Pulmonary artery endothelial cell (primary cell): Measurements from ENCODE around the gene DOC2B. TPM values are rescaled to one million over a fixed set of nuclear protein-coding genes. Genes with fewer than 3 reads are reported as not detected.
"Not testable (repeated sequence)": the region's sequence is repeated elsewhere in the genome, so short reads cannot be mapped to it uniquely, and the experiment has no call there.

Experiments used
- DNase-seq: peaks from one replicate; pipeline ENCODE4 v3.0.0-alpha.2; 2011; ENCODE audit warnings: low read depth, low spot score
- total RNA-seq: library from RNA; depleted of rRNA; stranded (reverse); fragments of >200 nt; gene quantifications from 2 replicates; pipeline ENCODE4 v1.2.3, GENCODE V29; 2014

Gene DOC2B
- total RNA-seq, 1 donor from 2014 or later, result 0.07 TPM

- no peak for DNase-seq
Observed at GRCh38 chr17:146983-147761, 34.3 kb downstream of the DOC2B start.

DNA sequence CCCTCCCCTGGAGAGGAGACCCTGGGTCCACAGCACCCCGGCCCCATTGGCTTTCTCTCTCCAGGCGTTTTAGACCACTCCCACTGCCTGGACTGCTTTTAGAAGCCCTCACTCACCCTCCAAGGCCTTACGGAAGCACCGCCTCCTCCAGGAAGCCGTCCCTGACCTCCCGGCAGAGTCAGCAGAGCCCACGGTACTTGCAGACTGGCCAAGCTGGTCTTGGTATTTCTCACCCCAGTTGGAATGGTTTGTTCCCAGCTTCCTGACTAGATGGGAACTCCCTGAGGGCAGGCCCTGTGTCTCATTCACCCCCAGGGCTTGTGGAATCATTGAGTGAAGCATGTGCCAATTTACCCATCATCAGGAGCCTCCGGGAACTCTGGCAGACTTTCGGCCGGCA, 34.9 kb downstream of the DOC2B start:
- DNase-seq, result no peak

DNA sequence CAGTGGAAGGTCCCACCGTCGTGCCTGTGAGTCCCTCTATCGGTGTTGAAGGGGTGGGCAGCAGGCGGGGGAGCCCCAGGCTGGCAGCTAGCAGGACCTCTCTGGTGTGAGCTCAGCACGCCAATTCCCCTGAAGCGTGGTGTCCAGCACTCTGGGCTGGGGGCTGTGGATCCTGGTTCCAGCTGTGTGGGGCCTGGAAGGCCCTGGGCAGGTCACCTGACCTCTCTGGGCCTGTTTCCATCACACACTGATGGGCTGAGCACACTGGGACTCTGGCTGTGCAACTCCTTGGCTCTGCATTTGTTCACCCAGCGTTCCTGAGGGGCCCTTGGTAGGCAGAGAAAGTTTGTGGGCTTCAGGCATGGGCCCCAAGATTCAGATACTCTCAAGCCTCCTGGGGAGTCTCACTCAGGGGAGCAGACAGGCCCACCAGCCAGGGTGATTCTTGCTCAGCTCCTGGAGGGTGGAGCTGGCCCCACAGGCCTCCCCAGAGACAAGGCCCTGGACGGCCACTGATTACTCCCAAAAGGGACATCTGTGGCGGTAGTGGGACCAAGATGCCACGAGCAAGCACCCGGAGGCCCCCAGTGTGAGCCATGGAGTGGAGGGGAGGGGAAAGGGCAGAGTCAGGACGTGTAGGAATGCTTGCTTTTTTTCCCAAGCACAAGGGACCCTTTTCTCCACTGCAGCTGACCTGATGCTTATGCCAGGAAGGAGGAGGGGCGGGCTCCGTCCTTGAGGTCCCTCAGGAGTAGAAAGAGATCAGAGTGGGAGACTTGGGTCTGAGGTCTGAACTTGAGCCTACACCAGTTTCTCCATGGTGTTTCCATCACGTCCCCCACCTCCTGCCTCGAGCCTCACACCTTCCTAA, 35.5 kb downstream of the DOC2B start:
- no peak for DNase-seq

GRCh38 chr17:144936-145670, 36.3 kb downstream of the DOC2B start:
- DNase-seq, result no peak

GRCh38 chr17:143785-144281, 37.6 kb downstream of the DOC2B start:
- DNase-seq, result no peak

DNA sequence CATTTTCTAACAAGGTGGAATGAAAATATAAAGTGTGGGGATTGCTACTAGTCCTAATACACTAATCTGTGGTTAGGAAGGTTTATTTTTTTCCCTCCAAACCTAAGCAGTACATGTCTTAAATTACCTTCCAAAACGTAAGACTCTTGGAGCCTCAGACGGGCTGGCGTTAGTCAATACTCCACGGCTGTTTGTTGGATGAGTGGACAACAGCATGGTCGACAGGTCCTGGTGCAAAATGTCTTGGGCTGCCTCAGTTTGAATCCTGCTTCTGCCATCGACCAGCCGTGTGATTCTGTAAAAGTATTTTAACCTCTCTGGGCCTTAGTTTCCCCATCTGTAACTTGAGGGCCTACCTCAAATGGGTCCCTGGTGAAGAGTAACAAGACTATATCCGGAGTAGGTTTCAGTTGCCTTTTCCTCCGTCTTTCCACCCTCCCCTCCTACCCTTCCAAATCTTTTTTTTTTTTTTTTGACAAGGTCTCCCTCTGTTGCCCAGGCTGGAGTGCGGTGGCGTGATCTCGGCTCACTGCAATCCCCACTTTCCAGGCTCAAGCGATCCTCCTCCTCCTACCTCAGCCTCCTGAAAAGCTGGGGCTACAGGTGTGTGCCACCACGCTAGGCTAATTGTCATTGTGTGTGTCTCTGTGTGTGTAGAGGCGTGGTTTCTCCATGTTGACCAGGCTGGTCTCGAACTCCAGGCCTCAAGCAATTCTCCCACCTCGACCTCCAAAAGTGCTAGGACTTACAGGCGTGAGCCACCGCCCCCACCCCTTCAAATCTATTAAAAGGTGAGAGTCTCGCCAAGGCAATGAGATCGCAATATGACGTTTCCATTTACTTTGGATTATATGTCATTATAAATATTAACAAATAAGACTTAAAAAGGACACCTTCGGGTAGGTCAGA, 38.3 kb downstream of the DOC2B start:
- no peak for DNase-seq

DNA sequence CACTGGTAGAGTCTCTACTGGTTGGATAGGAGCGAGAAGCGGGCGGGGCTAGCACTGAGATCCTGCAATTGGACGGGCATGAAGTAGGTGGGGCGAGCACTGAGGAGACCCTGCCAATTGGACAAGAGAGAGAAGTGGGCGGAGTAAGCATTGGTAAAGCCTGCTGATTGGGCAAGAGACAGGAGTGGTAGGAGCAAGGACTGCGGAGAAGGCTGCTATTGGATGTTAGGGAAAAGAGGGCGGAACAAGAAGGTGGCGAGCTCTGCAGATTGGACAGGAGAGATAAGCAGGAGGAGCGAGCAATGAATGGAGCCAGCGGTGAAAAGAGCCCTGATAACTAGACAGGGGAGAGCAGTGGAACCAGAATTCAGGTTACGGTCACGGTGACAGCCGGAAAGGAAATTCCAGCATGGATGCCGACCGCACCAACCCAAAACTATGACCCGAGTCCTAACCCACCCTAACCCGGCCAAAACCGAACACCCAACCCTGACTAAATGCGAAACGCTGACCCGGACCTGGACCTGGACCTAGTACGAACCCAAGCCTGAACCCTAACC, 39.3 kb downstream of the DOC2B start:
- DNase-seq, result no peak

DNA sequence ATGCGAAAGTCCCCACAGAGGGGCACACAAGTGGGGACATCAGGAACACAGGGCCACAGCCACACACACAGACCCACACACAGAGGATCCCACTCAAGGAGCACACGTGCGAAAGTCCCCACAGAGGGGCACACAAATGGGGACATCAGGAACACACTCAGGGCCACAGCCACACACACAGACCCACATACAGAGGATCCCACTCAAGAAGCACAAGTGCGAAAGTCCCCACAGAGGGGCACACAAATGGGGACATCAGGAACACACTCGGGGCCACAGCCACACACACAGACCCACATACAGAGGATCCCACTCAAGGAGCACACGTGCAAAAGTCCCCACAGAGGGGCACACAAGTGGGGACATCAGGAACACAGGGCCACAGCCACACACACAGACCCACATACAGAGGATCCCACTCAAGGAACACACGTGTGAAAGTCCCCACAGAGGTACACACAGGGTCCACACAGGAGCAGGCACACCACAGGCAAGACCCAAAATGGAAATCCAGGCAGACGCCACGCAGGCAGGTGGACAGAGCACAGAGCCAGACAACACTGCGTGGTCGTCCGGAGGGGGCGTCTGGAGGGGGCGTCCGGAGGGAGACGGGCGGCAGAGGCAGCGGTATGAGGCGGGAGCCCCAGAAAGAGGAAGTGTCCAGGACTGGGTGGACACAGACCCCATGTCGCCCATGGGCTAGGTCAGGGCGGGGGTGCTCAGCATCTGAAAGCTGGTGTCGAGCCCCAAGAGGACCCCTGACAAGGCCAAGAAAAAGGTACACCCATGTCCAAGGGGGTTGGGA, 41.8 kb downstream of the DOC2B start:
- not testable (repeated sequence) for DNase-seq

- DNase-seq, result not testable (repeated sequence)
Observed at GRCh38 chr17:137166-137807, 44.2 kb downstream of the DOC2B start, which contains the start of gene SCGB1C2. SCGB1C2 (plus strand) TSS chr17:137569; CDS start chr17:137591, 22 bp downstream.

DNA sequence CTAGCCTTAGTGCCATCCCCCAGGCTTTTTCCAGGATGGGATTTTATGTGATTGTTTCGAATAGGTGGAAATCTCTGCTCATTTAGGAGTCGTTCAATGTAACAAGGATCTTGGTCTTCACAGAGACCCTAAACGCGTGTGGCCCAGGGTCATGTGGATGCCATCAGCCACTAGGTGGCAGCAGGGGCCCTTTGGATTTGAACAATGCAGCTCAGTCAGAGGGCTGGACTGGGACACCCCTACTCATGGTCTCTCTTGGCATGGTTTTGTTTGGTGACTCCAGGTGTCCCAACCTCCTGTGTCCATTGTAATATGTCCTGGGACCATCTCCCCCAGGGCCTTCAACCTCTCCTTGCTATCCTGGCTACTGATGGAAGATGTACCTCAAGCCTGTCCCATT, 44.9 kb downstream of the DOC2B start:
- DNase-seq, result not testable (repeated sequence)

DNA sequence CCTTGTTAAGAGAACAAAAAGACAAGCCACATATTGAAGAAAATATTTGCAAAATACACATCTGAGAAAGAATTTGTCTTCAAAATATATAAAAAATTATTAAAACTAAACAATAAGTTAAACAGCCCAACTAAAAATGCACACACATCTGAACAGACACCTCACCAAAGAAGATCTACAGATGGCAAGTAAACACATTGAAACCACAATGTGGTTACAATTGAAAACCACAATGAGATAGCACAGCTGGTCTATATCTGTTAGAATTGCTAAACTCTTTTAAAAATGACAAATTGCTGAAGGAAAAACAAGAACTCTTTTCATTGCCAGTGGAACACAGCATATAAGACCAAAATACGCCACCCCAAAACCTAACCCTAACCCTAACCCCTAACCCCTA, 45.6 kb downstream of the DOC2B start:
- not testable (repeated sequence) for DNase-seq

DNA sequence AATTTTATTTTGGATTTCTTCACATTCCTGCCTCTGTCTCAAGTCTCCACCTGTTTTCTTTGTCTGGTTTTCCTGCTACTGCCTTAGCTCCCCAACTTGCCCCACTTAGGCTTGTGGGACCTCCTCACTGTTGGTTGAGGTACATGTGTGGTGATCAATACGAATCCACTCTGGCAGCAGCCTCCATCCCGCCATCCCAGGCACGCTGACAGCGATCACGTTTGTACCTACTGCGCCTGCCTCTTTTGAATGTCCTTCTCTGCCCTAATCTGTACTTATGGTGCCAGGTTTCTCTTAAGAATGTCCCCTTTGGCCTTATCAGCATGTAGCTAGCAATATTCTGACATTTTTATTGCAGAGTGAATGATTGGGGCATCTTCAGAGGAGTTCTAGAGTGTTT, 46.4 kb downstream of the DOC2B start:
- not testable (repeated sequence) for DNase-seq

DNA sequence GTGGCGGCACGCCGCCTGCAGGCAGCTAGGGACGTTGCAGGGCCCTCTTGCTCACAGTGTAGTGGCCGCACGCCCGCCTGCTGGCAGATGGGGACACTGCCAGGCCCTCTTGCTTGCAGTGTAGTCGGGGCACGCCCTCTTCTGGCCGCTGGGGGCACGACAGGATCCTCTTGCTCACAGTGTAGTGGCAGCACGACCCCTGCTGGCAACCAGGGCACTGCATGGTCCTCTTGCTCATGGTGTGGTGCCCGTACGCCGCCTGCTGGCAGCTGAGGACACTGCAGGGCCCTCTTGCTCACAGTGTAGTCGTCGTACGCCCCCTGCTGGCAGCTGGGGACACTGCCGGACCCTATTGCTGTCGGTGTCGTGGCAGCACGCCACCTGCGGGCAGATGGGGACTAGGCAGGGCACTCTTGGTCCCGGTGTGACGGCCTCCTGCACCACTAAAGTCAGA, 47.1 kb downstream of the DOC2B start:
- not testable (repeated sequence) for DNase-seq

DNA sequence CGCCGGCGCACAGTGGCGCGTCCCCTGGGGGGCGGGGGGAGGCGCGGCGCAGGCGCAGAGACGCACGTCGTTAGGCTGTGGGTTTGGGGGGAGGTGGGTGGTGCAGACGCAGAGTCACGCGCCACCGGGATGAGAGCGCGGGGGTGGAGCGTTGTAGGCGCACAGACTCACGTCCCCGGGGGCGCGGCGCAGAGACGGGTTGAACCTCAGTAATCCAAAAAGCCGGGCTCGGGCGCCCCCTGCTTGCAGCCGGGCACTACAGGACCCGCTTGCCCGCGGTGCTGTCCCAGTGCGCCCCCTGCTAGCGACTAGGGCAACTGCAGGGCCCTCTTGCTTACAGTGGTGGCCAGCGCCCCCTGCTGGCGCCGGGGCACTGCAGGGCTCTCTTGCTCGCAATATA, 47.5 kb downstream of the DOC2B start:
- not testable (repeated sequence) for DNase-seq

GRCh38 chr17:118339-118917, 63.0 kb downstream of the DOC2B start:
- DNase-seq, result not testable (repeated sequence)

GRCh38 chr17:113111-113510, 68.3 kb downstream of the DOC2B start:
- DNase-seq, result not testable (repeated sequence)
